Renal pelvis (tissue), 4 donors: ENCODE data around the gene SH3BP5. TPM values are rescaled to one million over a fixed set of nuclear protein-coding genes. Genes with fewer than 3 reads are reported as not detected.
A peak's percentile ranks its signal among the peaks of the same experiment; 100 is the strongest.

Source experiments
- DNase-seq: peaks from one replicate; pipeline ENCODE4 v3.0.0-alpha.2; 2013
- polyA plus RNA-seq, 3 donors: library from polyadenylated mRNA; unstranded; fragments of 120-200 nt; gene quantifications; one replicate each; pipeline ENCODE4 v1.2.1, GENCODE V29; 2013; ENCODE audit not compliant: insufficient read length in 3 of 3

The SH3BP5 gene
- polyA plus RNA-seq, 3 donors = 51.1 to 52.8 (median 52.3) TPM

- DNase-seq = no peak
These were observed 29.2 kb downstream of the SH3BP5 start for GRCh38 chr3:15303216-15303615.

GRCh38 chr3:15301761-15302160 is 30.6 kb downstream of the SH3BP5 start:
- DNase-seq = no peak

GRCh38 chr3:15300323-15301078 is 31.9 kb downstream of the SH3BP5 start:
- DNase-seq = no peak

- no peak for DNase-seq
These were observed 33.4 kb downstream of the SH3BP5 start for GRCh38 chr3:15299036-15299435.

DNA sequence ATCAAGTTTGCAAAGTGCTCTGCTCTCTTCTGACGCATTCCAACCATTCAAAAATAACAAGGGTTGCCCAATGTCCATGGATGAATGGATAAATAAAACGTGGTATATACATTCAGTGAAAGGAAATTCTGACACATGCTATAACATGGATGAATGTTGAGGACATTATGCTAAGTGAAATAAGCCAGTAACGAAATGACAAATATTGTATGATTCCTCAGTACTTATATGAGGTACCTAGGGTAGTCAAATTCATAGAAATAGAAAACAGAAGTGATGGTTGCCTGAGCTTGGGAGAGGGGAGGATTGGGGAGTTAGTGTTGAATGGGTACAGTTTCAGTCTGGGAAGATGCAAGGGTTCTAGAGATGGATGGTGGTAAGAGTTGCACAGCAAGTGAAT is 33.9 kb downstream of the SH3BP5 start:
- no peak for DNase-seq

DNA sequence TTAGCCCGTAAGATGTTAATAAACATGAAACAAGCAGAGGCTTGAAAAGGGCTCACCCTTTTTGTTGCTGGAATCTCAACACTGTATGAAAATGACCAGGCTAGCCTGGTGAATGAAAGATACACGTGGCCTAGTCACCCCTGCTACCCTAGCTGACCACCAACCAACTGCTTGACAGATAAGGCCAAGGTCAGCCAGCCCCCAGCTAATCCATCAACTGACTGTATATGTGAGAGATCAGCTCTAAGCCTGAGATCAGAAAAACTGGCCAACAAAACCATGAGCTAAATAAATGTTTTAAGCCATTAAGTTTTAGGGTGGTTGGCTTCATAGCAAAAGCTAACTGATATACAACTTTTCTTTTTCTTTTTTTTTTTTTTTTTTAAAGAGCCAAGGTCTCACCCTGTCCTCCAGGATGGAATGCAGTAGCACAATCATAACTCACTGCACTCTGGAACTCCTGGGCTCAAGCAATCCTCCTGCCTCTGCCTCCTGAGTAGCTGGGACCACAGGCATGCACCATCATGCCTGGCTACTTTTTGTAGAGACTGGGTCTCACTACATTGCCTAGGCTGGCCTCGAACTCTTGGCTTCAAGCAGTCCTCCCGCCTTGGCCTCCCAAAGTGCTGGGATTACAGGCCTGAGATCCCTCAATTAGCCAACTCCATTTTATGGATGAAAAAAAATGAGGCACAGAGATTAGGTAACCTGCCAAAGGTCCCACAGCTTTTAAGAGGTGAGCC is 34.6 kb downstream of the SH3BP5 start:
- DNase-seq = no peak

GRCh38 chr3:15295506-15295905 is 36.9 kb downstream of the SH3BP5 start:
- DNase-seq = no peak

GRCh38 chr3:15294929-15295328 is 37.5 kb downstream of the SH3BP5 start:
- DNase-seq = no peak

GRCh38 chr3:15292765-15293522 is 39.4 kb downstream of the SH3BP5 start:
- DNase-seq = peak; percentile 72

- DNase-seq = no peak
These were observed 40.5 kb downstream of the SH3BP5 start for GRCh38 chr3:15291589-15292541.

DNA sequence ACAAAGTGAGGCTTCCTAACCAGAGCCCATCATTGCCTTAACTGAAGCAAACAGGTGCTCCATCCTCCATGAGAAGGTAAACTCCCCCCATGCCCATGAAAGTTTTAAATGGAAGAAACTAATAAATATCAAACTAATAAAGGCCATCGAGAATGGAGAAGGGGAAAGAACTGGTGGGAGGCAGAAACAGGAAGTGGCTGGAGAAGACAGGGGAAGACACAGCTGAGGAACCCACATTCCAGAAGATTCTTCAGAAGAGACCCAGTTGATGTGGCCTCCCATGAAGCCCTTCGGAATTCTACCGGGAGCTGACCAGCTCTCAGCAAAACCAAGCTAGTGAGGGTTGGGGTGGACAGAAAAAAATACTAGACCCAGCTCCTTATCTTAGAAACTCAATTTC is 41.6 kb downstream of the SH3BP5 start:
- no peak for DNase-seq

DNA sequence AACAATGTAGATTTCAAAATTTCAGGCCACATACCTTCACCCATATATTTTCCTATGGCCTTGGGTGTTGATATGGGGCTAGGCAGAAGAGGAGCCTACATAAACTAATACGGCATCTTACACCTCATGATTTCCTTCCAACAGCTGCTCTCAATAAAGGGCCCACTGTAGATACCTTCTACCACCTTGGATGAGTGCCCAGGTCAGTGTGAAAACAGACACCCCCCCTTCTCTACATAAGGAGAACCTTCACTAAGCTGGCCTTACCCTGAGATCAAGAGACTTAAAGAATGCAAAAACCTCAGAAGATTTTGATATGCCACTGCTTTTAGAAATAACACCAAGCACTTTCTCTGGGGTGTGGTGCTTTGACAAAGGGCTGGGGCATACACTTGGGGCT is 42.7 kb downstream of the SH3BP5 start:
- no peak for DNase-seq

GRCh38 chr3:15288331-15289035 is 43.9 kb downstream of the SH3BP5 start:
- no peak for DNase-seq

DNA sequence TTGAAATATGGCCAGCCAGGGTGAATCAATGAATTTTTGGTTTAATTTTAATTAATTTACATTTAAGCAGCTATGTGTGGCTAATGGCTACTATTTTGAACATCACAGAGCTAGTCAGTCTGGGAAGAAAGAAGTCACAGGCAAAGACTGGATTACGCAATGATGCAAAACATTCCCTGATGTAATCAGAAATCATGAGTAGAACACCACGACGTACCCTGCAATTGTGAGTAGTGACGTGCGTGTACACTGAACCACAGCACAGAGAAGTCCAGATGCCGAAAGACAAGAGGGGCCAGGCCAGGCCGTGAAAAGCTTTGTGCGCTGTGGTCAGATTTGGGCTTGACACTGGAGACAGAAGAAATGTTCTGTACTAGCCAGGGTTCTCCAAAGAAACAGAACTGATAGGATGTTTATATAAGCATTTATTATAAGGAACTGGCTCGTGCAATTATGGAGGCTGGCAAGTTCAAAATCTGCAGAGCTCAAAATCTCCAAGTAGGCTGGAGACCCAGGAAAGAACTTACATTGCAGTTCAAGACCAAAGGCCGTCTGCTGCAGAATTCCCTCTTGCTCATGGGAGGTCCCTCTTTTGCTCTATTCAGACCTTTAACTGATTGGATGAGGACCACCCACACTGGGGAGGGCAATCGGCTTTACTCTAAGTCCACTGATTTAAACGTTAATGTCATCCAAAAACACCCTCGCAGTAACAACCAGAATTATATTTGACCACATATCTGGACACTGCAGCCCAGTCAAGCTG is 44.6 kb downstream of the SH3BP5 start:
- no peak for DNase-seq

DNA sequence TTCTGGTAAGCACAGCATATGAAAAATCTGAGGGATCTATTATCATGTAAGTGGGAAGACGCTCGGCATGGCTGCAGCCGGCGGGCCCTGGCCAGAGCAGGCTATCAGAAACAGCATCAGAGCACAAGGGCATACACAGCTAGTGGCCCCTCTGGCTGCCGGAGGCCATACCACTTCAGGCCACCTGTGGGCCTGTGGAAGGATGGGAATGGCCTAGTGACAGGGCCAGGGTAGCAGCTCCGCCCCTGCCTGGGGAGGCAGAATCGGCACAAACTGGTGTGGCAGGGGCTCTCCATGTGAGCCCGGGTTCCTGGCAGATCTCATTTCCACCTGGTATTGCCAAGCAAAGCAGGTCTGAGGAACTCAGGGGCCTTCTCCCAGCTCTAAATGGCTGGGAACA is 46.4 kb downstream of the SH3BP5 start:
- DNase-seq = no peak

DNA sequence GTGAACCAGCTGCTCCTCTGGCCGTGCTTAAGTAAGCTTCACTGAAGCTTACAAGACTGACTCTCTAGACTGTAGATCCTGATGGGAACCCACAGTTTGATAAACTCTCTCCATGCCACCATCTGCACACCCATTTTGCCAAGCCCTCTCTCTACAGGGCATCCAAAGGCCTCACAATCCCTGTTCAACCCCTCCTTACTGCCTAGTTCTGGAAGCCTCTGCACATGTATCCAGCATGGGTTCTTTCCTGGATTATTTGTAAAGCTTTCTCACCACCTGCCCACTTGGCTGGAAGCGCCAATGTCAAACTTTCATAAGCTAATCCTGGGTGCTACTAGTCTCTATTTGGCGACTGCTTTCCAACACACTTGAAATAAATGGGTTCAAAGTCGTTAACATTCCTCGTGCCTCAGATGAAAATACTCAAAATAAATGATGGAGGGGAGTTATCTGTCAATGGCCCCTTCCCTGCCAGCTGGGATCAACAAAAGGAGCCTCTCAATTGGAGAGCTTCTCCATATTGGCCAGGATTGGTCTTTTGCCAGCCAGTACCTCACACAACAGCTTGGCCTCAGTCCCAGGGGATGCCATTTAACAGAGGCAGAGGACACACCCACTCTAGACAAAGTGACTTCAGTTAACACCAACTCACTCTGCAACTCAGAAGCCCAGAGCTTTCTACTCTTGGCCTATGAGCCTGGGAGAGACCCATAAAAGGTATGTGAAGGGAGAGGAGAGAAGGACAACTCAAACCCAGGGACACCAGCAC is 48.1 kb downstream of the SH3BP5 start:
- DNase-seq = no peak

DNA sequence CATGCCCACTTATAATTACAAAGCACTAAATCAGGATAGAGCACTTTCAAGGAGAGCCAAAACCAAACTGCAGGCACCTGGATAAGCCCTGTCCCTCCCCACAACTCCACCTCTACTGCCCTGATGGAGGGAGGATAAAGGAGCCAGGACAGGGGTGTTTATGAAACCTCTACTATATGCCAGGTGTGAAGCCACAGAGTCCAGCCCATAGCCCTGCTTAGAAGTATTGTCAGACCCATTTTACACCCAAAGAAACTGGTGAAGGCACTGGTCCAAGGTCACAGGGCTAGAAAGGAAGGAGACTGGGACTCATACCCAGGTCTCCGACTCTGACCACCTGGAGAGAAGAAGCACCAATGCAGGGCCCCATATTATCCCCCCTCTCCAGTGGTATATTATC is 48.7 kb downstream of the SH3BP5 start:
- DNase-seq = no peak

GRCh38 chr3:15281817-15282216 is 50.6 kb downstream of the SH3BP5 start:
- no peak for DNase-seq

GRCh38 chr3:15280853-15281532 is 51.4 kb downstream of the SH3BP5 start:
- DNase-seq = no peak
